Bone marrow (tissue), 2 donors: ENCODE data around the gene PRPH.
"Not testable (repeated sequence)": the region's sequence is repeated elsewhere in the genome, so short reads cannot be mapped to it uniquely, and the experiment has no call there.

ENCODE experiments used
- DNase-seq, 2 donors: peaks; one replicate each; lab custom pipeline; 2025; lab: John Stamatoyannopoulos, UW

Gene PRPH

GRCh38 chr12:49295082-49295936 is at the start of gene PRPH:
PRPH (plus strand) TSS chr12:49295147; CDS start chr12:49295201, 54 bp downstream.
- DNase-seq = no peak

GRCh38 chr12:49251357-49251756 is 43.6 kb upstream of the PRPH start:
- DNase-seq = no peak

GRCh38 chr12:49253033-49253623 is 41.8 kb upstream of the PRPH start:
- DNase-seq = no peak

GRCh38 chr12:49255456-49255855 is 39.5 kb upstream of the PRPH start:
- DNase-seq = not testable (repeated sequence)

GRCh38 chr12:49255857-49256637 is 38.9 kb upstream of the PRPH start:
- no peak for DNase-seq

GRCh38 chr12:49257508-49258184 is 37.3 kb upstream of the PRPH start:
- not testable (repeated sequence) for DNase-seq

- DNase-seq = no peak
Measured at GRCh38 chr12:49259452-49259851, 35.5 kb upstream of the PRPH start.

GRCh38 chr12:49260166-49260565 is 34.8 kb upstream of the PRPH start:
- DNase-seq = no peak

GRCh38 chr12:49260571-49261363 is 34.2 kb upstream of the PRPH start:
- no peak for DNase-seq

- DNase-seq = no peak
Measured at GRCh38 chr12:49261721-49262120, 33.2 kb upstream of the PRPH start.

- no peak for DNase-seq
Measured at GRCh38 chr12:49263400-49263763, 31.6 kb upstream of the PRPH start.

GRCh38 chr12:49264466-49264872 is 30.5 kb upstream of the PRPH start:
- no peak for DNase-seq

- DNase-seq = peak; percentile 82 to 84
Measured at GRCh38 chr12:49264873-49265792, 29.8 kb upstream of the PRPH start, which contains the start of gene TUBA1C. TUBA1C (plus strand) TSS chr12:49265082; CDS start chr12:49265182, 100 bp downstream.

- DNase-seq = not testable (repeated sequence)
Measured at GRCh38 chr12:49269191-49269590, 25.8 kb upstream of the PRPH start.

GRCh38 chr12:49272790-49273725 is 21.9 kb upstream of the PRPH start:
- DNase-seq = no peak

- DNase-seq = no peak
Measured at GRCh38 chr12:49273726-49274395, 21.1 kb upstream of the PRPH start.

GRCh38 chr12:49274396-49275069 is 20.4 kb upstream of the PRPH start:
- no peak for DNase-seq
